Measurements from ENCODE around the gene GRAP. TPM values are rescaled to one million over a fixed set of nuclear protein-coding genes. Genes with fewer than 3 reads are reported as not detected.
"Not testable (repeated sequence)": the region's sequence is repeated elsewhere in the genome, so short reads cannot be mapped to it uniquely, and the experiment has no call there.

The GRAP gene
- total RNA-seq, result not detected in 2 replicates

GRCh38 chr17:19046782-19047375, at the start of gene GRAP:
TSS of gene GRAP (minus strand) at chr17:19046957. CDS start at chr17:19046926, 31 bp downstream.
- not testable (repeated sequence) for DNase-seq (ENCODE audit: low read depth); H3K4me3 ChIP-seq (ENCODE audit: low read depth, low read length); H3K27me3 ChIP-seq (ENCODE audit: control insufficient read depth, insufficient read depth, low read length); H3K36me3 ChIP-seq (ENCODE audit: control insufficient read depth, insufficient read depth, low read length)
- peak; percentile 28 for FAIRE-seq

GRCh38 chr17:19093684-19094438, 47.1 kb upstream of the GRAP start:
- not testable (repeated sequence) for H3K4me3 ChIP-seq (ENCODE audit: low read depth, low read length); H3K27me3 ChIP-seq (ENCODE audit: control insufficient read depth, insufficient read depth, low read length); FAIRE-seq; H3K36me3 ChIP-seq (ENCODE audit: control insufficient read depth, insufficient read depth, low read length); DNase-seq (ENCODE audit: low read depth)

DNA sequence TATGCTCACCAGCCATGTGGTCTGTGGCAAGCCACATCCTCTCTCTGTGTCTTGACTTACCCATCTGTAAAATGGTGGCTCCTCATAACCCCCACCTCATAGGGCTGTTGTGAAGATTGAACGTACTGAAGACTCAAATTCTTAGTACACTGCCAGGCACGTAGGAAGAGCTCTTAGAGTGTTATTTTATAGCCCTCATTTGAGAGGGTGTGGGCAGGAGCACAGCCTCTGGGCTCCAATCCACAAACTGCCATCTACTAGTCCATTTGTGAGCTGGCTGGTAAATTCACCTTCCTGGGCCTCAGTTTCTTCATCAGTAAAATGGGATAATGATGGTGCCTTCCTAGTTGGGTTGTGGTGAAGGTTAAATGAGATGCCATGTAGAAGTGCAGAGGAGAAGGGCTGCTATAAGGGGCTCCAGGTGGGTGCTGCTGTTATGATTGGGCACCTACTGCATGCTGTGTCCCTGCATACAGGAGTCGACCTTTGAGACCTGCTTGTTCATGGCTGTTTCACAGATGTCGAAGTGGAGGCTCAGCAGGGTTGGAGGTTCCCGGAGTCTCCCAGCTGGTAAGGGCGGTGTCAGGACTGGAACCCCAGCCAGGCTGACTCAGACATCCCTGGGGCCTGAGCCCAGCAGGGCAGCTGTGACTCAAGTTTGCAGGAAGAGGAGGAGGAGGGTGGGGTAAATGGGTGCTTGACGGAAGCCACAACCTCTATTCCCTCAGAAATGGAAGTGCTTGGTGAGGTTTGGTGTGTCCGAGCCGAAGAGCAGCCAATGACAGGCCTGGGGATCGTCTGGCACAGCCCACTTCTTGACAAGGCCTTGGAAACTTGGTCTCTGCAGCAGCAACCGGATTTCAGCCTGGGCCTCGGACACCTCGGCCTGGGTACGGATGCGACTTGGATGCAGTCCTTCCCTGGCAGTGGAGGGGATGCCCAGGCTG, 46.3 kb upstream of the GRAP start:
- H3K27me3 ChIP-seq (ENCODE audit: control insufficient read depth, insufficient read depth, low read length); H3K4me3 ChIP-seq (ENCODE audit: low read depth, low read length); FAIRE-seq; H3K36me3 ChIP-seq (ENCODE audit: control insufficient read depth, insufficient read depth, low read length): not testable (repeated sequence)
- DNase-seq (ENCODE audit: low read depth), result peak; percentile 33

DNA sequence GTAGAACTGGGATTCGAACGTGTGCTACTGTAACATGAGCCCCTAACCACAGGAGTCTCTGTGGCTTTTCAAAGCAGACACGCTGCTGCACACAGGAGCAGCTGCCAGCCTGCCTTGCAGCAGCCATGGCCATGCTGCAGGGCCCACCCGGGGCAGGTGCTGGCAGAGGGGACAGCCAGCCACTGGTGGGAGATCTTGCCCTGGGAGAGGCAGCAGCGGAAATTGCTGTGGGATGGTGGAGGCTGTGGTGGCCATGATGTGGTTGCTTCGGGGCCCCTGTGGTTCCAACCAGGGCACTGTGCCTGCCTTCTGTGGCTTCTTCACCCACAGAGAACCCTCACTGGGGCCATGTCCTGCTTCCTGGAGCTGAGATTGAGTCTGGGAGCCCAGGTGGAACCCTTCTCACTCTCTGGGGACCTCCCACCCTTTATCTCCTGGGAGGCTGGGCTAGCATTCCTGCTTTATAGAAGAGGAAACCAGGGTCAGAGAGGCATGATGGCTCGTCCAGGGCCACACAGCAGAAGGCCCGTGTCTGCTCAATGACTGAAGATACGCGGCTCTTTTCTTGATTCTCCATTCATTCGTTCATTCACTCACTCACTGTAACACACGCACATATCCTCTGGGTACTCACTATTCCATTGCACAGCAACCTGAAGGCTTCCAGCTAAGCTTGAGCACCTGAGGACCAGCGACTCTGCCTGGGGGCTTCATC, 43.5 kb upstream of the GRAP start:
- not testable (repeated sequence) for FAIRE-seq; DNase-seq (ENCODE audit: low read depth); H3K36me3 ChIP-seq (ENCODE audit: control insufficient read depth, insufficient read depth, low read length); H3K4me3 ChIP-seq (ENCODE audit: low read depth, low read length); H3K27me3 ChIP-seq (ENCODE audit: control insufficient read depth, insufficient read depth, low read length)

- H3K27me3 ChIP-seq (ENCODE audit: control insufficient read depth, insufficient read depth, low read length); H3K36me3 ChIP-seq (ENCODE audit: control insufficient read depth, insufficient read depth, low read length); FAIRE-seq; DNase-seq (ENCODE audit: low read depth); H3K4me3 ChIP-seq (ENCODE audit: low read depth, low read length): not testable (repeated sequence)
Observed at GRCh38 chr17:19088804-19089685, 42.3 kb upstream of the GRAP start.

DNA sequence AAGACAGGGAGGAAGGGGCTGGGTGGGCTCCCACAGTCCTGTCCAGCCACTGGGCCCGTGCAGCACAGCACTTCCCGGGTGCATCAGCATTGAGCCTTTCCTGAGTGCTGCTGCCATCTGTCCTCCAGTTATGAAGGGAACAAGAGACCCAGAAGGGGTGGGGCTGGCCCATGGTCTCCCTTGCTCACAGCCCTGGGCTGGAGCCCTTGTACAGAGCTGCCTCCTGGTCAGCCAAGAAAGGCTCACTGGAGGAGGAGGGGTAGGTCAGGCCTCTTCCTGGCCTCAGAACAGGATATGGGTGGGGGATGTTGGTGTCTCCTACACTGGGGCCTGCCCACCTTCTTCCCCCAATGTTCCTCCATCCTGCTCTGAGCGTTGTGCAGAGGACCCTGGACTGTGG, 30.6 kb upstream of the GRAP start:
- not testable (repeated sequence) for H3K36me3 ChIP-seq (ENCODE audit: control insufficient read depth, insufficient read depth, low read length)

DNA sequence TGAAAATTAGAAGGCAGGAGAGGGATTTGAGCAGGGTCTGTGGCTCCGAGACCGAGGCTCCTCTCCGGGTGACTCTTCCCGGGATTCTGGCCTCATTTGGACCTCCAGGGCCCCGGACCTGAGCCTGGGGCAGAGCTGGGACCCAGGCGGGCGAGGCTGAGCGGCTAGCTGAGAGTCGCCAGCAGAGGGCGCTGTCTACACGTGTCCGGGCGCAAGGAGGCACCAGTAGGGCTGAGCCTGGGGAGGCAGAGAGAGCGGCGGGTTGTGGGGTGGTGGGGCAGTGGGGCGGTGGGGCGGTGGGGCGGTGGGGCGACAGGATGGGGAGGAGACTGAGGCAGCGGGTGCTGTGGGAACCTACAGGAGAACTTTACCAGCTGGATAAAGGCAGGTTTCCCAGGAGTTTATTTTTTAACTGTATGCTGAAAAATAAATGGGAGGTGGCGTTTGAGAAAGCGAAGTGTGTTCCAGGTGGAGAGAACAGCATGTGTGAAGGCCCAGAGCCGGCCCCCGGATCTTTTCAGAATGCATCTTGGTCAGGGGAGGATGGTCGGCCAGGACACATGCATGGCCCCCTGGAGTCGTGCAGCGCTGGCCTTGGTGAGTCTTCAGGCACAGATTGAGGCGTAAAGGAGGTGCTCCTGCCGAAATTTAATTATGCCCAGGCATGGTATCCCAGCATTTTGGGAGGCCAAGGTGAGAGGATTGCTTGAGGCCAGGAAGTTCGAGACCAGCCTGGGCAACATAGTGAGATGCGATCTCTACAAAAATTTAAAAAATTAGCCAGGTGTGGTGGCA, 29.8 kb upstream of the GRAP start:
- H3K27me3 ChIP-seq (ENCODE audit: control insufficient read depth, insufficient read depth, low read length); DNase-seq (ENCODE audit: low read depth); H3K36me3 ChIP-seq (ENCODE audit: control insufficient read depth, insufficient read depth, low read length); FAIRE-seq; H3K4me3 ChIP-seq (ENCODE audit: low read depth, low read length): not testable (repeated sequence)

More for the DNA sequence above, 30.6 kb upstream of the GRAP start:
- FAIRE-seq; DNase-seq (ENCODE audit: low read depth); H3K4me3 ChIP-seq (ENCODE audit: low read depth, low read length); H3K27me3 ChIP-seq (ENCODE audit: control insufficient read depth, insufficient read depth, low read length): not testable (repeated sequence)

DNA sequence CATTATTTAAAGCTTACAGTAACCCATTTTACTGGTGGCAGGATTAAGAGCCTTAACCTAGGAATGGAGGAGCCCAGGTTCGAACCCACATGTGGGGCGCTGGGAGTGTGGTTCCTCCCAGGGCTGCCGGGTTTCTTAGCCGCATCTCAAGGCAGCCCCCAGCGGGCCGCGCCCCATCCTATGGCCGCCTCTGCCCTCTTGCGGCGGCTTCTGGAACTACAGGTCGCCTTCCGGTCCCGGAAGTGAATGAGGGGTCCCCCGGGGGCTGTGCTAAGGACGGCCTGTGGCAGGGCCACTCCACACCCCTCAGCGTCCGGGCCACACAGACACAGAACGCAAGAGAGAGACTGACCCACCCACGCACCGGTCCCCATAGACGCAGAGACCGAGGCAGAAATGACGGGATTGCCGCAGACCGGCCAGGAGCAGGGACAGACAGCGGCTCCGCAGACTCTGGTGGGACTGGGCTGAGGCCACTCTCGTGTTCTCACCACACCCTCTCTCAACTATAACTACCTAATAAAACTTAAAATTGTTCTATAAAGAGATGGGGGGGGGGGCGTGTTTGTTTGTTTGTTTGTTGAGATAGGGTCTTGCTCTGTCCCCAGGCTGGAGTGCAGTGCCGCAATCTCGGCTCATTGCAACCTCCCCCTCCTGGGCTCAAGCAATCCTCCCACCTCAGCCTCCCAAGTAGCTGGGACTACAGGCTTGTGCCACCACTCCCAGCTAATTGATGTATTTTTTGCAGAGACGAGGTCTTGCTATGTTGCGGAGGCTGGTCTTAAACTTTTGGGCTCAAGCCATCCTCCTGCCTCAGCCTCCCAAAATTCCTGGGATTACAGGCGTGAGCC, 23.8 kb upstream of the GRAP start:
- H3K36me3 ChIP-seq (ENCODE audit: control insufficient read depth, insufficient read depth, low read length); DNase-seq (ENCODE audit: low read depth); H3K4me3 ChIP-seq (ENCODE audit: low read depth, low read length); H3K27me3 ChIP-seq (ENCODE audit: control insufficient read depth, insufficient read depth, low read length); FAIRE-seq: not testable (repeated sequence)

DNA sequence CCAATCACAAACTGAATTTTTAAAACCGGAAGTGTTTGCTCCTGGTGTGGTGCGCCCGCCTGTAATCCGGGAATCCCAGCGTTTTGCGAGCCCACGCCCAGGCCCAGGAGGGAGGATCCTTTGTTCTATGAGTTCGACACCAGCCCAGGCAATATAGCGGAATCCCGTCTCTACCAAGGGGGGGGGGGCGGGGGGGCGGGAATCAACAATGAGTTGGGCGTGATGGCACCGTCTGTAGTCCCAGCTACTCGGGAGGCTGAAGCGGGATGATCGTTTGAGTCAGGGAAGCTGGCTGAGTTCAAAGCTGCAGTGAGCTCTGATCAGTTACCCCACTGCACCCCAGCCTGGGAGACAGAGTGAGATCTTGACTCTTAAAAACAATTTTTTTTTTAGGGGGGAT, 17.6 kb upstream of the GRAP start:
- peak; percentile 0 for DNase-seq (ENCODE audit: low read depth)
- H3K27me3 ChIP-seq (ENCODE audit: control insufficient read depth, insufficient read depth, low read length); H3K36me3 ChIP-seq (ENCODE audit: control insufficient read depth, insufficient read depth, low read length); H3K4me3 ChIP-seq (ENCODE audit: low read depth, low read length); FAIRE-seq: not testable (repeated sequence)

DNA sequence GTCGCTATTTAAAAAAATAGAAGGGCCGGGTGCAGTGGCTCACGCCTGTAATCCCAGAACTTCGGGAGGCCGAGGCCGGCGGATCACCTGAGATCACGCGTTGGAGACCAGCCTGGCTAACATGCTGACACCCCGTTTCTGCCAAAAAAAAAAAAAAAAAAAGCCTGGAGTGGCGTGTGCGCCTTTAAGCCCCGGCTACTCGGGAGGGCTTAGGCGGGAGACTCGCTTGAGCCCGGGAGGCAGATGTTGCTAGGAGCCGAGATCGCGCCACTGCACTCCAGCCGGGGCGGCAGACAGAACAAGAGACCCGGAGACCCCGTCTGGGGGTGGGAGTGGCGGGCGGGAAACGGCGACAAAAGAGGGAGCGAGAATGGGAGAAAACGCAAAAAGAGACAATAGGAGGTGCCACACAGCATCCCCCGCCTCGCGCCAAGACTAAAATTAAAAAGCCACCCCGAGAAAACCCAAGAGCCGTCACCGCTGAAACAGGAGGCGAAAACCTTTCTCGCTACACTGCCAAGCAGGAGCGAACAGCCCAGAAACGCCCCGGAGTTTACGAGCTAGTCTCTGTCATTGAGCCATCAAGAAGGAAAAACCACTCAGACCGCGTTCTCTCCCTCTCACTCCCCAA, 16.7 kb upstream of the GRAP start:
- H3K27me3 ChIP-seq (ENCODE audit: control insufficient read depth, insufficient read depth, low read length); H3K36me3 ChIP-seq (ENCODE audit: control insufficient read depth, insufficient read depth, low read length); FAIRE-seq; H3K4me3 ChIP-seq (ENCODE audit: low read depth, low read length); DNase-seq (ENCODE audit: low read depth): not testable (repeated sequence)

- DNase-seq (ENCODE audit: low read depth); H3K4me3 ChIP-seq (ENCODE audit: low read depth, low read length); FAIRE-seq; H3K36me3 ChIP-seq (ENCODE audit: control insufficient read depth, insufficient read depth, low read length); H3K27me3 ChIP-seq (ENCODE audit: control insufficient read depth, insufficient read depth, low read length): not testable (repeated sequence)
Observed at GRCh38 chr17:19062718-19063325, 16.1 kb upstream of the GRAP start.

Measured in bronchial epithelial cell (primary cell).